Rectal smooth muscle tissue (tissue), 1 donor: ENCODE measurements around the gene NFE2L2.

Experiments
- H3K27ac ChIP-seq: one replicate; pipeline ENCODE4 v1.7.0; 2013; ENCODE audit warnings: low read depth, low read length, inconsistent platforms
- H3K27me3 ChIP-seq: one replicate; pipeline ENCODE4 v1.7.0; 2013; ENCODE audit warnings: low read length; ENCODE audit not compliant: control insufficient read depth, insufficient read depth
- H3K36me3 ChIP-seq: one replicate; pipeline ENCODE4 v1.7.0; 2013; ENCODE audit warnings: low read length; ENCODE audit not compliant: control insufficient read depth, insufficient read depth
- H3K4me1 ChIP-seq: one replicate; pipeline ENCODE4 v1.7.0; 2013; ENCODE audit warnings: low read length; ENCODE audit not compliant: control insufficient read depth, insufficient read depth
- H3K4me3 ChIP-seq: one replicate; pipeline ENCODE4 v1.7.0; 2013; ENCODE audit warnings: low read length
- H3K9ac ChIP-seq: one replicate; pipeline ENCODE4 v1.7.0; 2013; ENCODE audit warnings: low read length

NFE2L2 gene

DNA sequence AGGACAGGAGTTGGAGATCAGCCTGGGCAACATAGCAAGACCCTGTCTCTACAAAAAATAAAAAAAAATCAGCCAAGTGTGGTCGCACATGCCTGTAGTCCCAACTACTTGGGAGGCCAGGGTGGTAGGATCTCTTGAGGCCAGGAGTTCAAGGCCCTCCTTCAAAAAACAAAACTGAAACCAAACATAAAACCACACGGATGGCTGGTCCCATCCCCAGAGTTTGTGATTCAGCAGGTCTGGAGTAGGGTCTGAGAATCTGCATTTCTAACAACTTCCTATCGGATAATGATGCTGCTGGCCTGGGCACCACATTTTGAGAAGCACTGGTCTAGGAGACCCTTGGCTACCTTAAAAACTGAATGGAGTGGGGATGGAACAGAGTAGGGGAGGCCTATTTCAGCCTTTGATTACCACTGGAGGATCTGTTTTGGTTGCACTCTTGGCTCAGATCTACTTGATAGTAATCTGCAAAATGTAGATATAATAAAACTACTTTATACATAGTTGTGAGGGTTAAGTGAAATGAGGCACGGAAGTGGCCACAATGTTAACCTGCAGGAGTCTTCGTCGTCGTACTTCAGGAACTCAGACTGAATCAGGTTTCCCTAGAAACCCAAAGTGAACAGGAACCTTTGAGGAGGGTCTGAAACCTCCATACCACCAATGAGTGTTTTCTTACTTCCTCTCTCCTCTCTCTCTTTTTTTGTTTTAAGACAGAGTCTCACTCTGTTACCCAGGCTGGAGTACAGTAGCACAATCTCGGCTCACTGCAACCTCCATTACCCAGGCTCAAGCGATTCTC, 25.5 kb upstream of the NFE2L2 start:
- Histone ChIP-seq H3K36me3 (no peaks in the 10 kb centered on the region), H3K9ac (no peak overlapping the region), H3K4me3 (no peak overlapping the region), H3K27ac (no peak overlapping the region), H3K27me3 (no peaks in the 10 kb centered on the region), H3K4me1 (no peaks in the 10 kb centered on the region)

DNA sequence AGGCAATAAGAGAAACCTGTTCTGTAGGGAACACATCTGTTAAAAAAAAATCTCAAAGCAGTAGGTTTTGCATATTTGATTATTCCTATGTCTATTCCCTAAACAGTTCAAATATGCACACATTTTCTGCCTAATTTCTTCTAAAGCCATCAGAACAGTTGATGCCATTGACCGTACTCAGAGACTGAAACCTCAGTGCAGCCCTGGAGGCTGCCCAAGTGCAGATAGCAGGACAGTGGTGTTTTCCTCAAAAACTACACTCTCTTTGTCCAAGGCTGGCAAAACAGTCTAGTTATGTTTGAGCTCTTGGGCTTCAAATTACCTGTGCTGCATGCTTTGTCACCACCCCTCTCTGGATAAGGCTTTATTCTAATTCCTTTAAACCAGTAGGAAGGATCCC, 23.3 kb upstream of the NFE2L2 start:
- Histone ChIP-seq H3K27me3 (no peaks in the 10 kb centered on the region), H3K9ac (no peak overlapping the region), H3K4me1 (no peaks in the 10 kb centered on the region), H3K27ac (no peak overlapping the region), H3K36me3 (no peaks in the 10 kb centered on the region), H3K4me3 (no peak overlapping the region)

DNA sequence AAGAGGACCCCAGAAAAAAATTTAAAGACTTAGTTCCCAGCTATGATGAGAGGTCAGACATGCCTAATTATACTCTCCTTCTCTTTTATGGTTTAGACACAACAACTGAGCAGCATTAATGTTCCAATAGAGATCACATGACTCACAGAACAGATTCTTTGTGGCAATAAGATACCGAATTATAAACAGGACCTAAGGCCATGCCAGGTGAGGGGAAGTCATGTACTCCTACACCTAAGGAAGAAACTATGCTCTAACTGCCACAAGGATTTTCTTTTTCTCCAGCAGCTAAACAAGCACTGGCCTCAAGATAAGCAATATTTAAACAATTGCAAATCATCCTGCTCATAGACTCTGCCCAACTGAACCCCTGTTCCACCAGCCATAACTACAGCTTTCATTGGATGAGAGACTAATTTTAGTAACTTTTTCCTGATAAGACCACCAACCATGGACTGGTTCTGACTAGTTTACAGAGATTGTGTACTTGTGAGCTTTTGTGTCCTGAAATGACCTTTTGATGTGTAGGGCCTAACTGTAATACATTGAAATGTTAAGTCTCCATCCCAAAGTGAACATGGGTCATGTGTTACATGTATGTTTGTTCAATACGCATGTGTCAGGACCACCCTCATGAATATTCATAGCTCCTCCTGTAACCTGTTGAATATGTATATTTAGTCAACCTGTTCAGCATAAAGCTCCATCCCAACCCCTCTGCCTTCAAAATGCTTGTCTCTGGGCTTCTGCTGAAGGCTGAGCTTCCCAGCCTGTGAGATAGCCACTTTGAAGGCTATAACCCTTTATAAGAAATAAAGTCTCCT, 21.6 kb upstream of the NFE2L2 start:
- no peak overlapping the region for H3K4me3 ChIP-seq
- no peaks in the 10 kb centered on the region for H3K36me3 ChIP-seq
- no peak overlapping the region for H3K27ac ChIP-seq
- H3K27me3 ChIP-seq = no peaks in the 10 kb centered on the region
- H3K9ac ChIP-seq = no peak overlapping the region
- no peaks in the 10 kb centered on the region for H3K4me1 ChIP-seq

DNA sequence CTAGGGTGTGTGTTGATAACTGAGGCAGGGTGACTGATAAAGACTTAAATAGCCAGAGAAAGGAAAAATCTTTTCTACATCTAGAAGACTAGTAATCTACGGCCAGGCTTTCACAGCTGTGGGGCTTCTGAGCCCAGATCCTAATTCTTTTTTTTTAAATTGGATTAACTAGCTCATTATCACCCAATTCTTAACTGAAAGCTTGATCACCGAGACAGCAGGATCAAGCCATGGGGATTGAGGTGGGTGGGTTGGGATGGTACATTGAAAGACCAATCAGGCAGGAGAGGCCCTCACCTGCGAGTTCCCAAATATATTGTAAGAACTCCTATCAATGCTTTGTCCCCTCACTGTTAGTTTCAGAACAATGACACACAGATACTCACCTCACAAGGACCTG, 20.0 kb upstream of the NFE2L2 start:
- no peaks in the 10 kb centered on the region for H3K27me3 ChIP-seq
- H3K4me1 ChIP-seq = no peaks in the 10 kb centered on the region
- no peak overlapping the region for H3K4me3 ChIP-seq
- H3K36me3 ChIP-seq = no peaks in the 10 kb centered on the region
- no peak overlapping the region for H3K27ac ChIP-seq
- no peak overlapping the region for H3K9ac ChIP-seq

DNA sequence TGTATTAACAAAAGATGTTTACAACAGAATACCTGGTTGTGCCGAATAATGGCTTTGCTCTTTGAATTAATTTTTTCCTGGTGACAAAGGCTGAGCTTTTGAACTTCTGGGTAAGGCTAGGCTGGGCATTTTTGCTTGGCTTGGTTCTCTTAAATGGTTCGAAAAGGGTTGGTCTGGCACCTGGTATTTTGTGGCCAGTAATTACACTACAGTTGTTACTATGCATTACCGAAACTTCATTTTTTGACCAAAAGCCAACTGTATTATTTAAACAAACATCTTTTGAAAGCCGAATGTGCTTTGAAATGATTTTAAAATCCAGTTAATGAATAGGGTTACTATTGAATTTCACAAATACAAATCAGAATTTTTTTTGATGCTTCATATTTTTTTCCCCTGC, 19.4 kb upstream of the NFE2L2 start:
- Histone ChIP-seq H3K27ac (no peak overlapping the region), H3K4me3 (no peak overlapping the region), H3K4me1 (no peaks in the 10 kb centered on the region), H3K27me3 (no peaks in the 10 kb centered on the region), H3K36me3 (no peaks in the 10 kb centered on the region), H3K9ac (no peak overlapping the region)

DNA sequence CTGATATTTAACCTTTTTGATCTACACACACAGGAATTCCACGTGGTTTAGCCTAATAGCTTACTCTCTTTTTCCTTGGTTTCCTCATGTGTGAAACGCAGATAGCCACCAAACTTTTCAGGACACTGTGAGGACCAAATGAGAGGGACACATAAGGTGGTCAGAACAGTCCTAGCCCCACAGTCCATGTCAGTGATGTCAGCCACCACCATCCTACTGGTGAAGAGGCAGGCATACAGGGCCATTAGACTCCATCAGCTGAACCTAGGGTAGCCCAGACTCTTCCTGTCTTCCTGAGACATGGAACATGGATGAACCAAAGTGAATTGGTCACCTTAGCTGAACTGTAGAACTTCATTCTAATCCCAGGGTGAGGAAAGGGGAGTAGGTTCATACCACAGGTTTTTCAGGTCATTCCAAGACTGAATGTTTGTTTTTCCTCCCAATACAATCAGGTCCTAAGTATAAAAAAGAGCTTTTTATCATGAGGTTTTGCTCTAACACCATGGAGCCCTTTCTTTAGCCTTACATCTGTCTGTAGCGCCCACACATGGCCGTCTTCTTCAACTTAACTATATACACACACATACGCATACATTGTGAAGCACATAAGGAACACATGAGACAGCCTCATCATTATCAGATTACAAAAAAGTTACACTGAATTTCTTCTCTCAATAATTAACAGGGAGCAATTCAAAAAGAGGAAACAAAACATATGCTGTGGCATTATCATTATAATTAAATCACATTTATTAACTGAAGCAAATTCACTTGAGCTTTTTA, 18.5 kb upstream of the NFE2L2 start:
- H3K4me1 ChIP-seq = no peaks in the 10 kb centered on the region

DNA sequence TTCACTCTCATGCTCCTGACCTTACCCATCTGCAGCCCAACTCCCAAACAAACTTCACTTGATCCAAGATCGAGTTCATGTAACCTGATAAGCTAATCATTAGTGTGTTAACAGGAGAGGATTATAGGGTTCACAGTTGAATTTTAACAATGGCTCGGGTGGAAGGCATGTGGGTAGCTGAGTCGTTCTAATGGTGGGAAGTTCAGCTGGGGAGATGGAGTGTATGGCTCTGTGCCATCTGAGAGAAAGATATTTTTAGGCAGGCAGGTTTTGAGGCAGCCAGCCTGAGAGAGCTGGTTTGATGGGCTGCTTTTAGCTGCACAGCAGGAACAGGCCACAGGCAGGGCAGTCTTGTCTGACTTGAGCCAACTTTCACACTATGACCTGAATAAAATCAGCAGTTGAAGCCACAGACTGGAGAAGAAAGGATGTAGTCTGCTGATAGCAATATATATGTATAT, 17.7 kb upstream of the NFE2L2 start:
- H3K36me3 ChIP-seq = no peaks in the 10 kb centered on the region
- H3K27ac ChIP-seq = no peak overlapping the region
- no peaks in the 10 kb centered on the region for H3K4me1 ChIP-seq
- no peaks in the 10 kb centered on the region for H3K27me3 ChIP-seq
- no peak overlapping the region for H3K9ac ChIP-seq
- H3K4me3 ChIP-seq = no peak overlapping the region

More for the DNA sequence above, 18.5 kb upstream of the NFE2L2 start:
- no peak overlapping the region for H3K27ac ChIP-seq
- H3K27me3 ChIP-seq = no peaks in the 10 kb centered on the region
- no peak overlapping the region for H3K4me3 ChIP-seq
- no peak overlapping the region for H3K9ac ChIP-seq
- no peaks in the 10 kb centered on the region for H3K36me3 ChIP-seq

DNA sequence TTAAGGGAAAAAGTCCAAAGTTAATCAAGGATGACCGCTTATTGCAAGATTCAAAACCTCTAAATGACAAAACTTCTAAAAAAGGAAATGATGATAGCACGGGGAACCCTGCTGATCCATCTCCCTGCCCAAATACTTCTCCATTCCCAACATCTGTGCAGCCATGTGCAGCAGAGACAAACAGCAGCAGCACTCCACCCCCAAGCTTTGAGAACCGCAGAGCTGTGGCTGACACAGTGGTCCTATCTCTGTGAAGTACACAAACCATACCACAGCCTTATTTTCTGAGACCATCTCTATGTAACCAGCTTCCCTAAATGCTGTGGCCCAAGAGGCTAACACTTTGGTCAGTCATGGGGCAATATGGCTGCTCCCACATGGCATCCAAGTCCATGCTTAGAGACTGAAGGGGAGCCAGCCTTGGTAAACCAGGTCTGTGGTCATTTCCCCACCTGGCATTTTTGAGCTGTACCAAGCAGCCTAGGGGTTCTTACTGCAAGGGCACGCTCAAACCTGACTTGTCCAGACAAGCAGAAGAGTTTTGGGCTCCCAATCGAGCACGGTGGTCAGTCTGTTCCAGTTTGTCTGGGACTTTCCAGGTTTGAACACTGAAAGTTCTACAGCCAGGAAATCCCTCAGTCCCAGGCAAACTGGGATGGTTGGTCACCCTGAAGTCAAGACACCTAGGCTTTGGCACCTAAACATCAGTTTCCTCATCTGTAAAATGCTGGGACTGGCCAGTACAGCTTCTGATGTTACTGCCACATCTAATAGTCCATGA, 17.1 kb upstream of the NFE2L2 start:
- no peak overlapping the region for H3K27ac ChIP-seq
- H3K36me3 ChIP-seq = no peaks in the 10 kb centered on the region
- no peak overlapping the region for H3K9ac ChIP-seq
- H3K4me1 ChIP-seq = no peaks in the 10 kb centered on the region
- no peak overlapping the region for H3K4me3 ChIP-seq
- no peaks in the 10 kb centered on the region for H3K27me3 ChIP-seq

DNA sequence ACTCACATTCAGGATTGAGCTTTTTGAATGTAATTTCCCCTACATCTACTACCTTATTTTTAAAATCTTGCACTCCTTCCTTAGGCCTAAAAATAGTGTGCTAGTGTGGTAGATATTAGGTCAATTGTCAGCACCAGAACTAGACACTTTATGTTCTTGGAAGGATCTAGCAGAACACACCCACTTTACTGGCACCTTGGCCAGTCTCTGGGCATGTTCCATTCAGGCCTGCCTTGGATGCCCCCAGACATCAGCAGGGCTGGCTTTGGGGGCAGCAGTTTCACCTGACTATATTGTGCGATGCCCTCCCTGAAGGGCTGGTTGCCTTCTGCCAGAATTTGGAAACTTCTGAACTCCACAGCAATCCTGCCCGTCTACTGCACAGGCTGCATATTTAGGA, 15.3 kb upstream of the NFE2L2 start:
- no peaks in the 10 kb centered on the region for H3K36me3 ChIP-seq
- no peaks in the 10 kb centered on the region for H3K4me1 ChIP-seq
- H3K27me3 ChIP-seq = no peaks in the 10 kb centered on the region
- no peak overlapping the region for H3K4me3 ChIP-seq
- no peak overlapping the region for H3K9ac ChIP-seq
- H3K27ac ChIP-seq = no peak overlapping the region

DNA sequence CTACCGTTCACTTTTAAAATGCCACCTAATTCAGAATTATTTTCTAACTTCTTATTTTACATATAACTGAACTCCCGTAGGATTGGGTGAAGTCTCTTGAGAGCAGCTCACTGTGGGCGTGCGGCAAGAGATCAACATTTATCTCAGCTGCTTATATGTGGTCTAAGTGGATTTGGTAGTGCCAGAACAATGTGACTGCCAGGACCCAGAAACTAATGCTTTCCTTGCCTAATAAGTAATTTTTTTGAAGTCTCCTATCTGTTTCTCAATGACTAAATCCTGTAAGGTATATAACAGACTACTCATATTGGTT, 11.2 kb upstream of the NFE2L2 start:
- H3K36me3 ChIP-seq = no peaks in the 10 kb centered on the region
- no peaks in the 10 kb centered on the region for H3K4me1 ChIP-seq
- H3K9ac ChIP-seq = no peak overlapping the region
- no peaks in the 10 kb centered on the region for H3K27me3 ChIP-seq
- H3K27ac ChIP-seq = no peak overlapping the region
- H3K4me3 ChIP-seq = no peak overlapping the region

DNA sequence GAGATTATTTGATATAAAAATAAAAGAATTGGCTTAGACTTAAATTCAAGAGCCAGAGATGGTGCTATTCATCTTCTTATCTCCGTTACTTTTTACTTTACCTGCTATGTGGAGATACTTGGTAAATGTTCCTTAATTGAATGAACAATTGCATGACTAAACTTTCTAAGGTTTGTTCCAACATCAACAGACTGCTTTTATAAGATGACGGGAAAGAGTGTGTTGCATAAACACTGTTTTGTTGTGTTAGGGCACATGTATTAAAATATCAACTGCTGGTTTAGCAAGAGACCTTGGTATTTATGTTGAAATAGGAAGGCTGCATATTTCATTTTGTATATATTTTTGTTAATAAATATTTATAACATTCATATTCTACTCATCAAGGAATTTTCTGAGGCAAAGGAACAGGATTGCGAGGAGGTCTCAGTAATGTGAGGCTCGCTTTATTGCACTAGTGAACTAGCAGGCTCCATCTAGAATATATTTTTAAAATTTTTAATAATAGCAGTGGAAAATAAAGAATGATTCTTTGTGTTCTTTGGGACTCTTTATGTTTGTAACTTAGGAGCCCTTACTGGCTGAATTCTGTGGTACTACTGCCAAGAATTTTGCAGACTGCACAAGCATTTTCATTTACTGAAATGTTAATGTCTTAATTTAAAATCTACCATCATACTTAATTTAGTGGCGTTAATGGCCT, 10.7 kb upstream of the NFE2L2 start:
- Histone ChIP-seq H3K9ac (no peak overlapping the region), H3K27me3 (no peaks in the 10 kb centered on the region), H3K4me1 (no peaks in the 10 kb centered on the region), H3K27ac (no peak overlapping the region), H3K4me3 (no peak overlapping the region), H3K36me3 (no peaks in the 10 kb centered on the region)
